Fibroblast of the conjunctiva (primary cell): ENCODE measurements around the gene WRAP73.
"Not testable (repeated sequence)": the region's sequence is repeated elsewhere in the genome, so short reads cannot be mapped to it uniquely, and the experiment has no call there.

Experiments used
- DNase-seq: peaks from one replicate; pipeline ENCODE4 v3.0.0-alpha.2; 2010; ENCODE audit warnings: low read depth

WRAP73 gene

GRCh38 chr1:3597599-3597964, 52.3 kb downstream of the WRAP73 start:
- DNase-seq, result no peak

DNA sequence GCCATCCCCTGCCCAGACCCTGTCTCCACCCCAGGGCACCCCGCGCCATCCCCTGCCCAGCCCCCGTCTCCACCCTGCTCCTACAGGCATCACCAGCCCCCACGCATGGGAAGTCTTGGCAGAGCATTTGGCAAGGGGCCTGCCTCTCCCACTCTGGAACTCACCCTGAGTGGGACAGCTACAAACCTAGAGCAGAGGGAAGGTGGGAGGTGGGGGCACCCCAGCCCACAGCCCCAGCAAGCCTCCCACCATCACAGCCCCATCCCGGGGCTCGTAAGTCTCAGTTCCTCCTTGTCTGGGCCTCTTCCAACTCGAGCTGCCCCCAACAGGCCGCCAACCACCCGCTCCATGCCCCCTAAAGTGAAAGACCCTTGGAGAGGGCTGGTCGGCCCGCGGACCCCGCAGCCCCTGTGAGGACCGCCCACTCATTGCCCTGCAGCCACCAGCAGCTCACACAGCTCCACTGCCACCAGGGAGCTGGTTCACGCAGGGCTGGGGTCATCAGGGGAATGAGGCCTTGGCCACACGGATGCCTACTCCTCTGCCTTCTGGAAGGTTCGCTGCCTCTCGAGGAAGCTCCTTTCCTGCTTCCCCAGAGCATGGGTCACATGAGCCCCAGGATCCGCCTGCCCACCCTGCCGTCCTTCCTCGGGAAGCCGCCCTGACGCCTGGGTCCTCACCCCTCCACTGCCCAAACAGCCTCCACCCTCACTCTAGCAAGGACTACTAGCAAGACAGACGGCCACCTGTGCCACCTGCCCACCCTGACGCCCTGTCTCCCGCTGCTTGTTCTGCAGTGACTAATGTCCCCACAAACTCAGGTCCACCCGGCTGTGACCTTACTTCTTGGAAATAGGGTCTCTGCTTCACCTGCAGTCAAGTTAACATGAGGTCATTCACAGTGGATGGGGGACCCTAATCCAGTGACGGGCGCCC, 53.0 kb downstream of the WRAP73 start:
- DNase-seq, result no peak

- no peak for DNase-seq
Measured at GRCh38 chr1:3595949-3596348, 54.0 kb downstream of the WRAP73 start.

GRCh38 chr1:3594706-3595377, 55.1 kb downstream of the WRAP73 start:
- no peak for DNase-seq

DNA sequence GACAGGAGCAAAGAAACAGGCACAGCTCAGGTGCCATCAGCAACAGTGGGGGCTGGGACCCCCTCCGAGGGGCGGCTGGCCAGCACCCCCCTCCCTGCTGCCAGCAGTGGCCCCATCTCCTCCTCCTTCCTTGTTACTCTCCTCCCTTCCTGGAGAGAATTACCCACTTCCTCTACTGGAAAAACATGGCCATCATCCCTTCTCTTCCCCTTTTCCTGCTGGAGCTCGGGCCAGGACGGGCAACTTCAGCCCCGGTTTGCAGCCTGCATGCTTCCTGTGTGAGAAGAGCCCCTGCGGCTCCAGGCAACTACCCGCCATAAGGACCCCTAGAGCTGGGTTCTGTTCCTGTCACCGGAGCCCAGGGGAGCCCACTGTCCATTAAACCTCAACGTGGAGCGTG, 56.2 kb downstream of the WRAP73 start:
- no peak for DNase-seq

GRCh38 chr1:3593334-3593733, 56.6 kb downstream of the WRAP73 start:
- DNase-seq, result no peak

GRCh38 chr1:3590951-3591865, 58.7 kb downstream of the WRAP73 start:
- no peak for DNase-seq

DNA sequence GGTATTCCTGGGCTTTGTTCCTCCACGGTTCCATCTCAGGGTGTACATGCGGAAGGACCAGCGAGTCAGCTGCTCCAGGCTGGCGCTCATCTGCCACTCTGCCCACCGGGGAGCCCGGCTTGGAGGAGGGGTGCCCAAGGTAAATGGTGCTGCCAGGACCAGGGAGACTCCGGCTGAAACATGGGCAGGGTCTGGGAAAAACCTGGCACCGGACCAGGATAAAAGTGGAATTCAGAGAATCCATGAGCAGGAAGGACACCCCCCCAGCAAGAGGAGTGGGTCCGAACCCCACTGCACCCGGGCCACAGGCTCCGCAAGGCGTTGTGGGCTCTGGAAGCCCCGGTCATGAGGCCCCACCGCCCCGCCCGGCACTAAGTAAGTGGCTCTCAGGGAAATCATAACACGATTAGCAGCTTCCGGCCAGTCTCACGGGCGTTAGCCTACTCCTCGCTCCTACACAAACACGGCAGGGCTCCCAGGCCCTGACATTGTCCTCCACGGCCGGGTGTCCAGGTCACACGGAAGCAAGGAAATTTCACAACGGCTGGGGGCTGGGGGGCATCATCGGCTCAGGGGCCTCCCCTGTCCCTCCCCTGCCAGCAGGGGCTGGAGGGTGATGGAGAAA, 59.7 kb downstream of the WRAP73 start:
- no peak for DNase-seq

GRCh38 chr1:3588395-3588794, 61.5 kb downstream of the WRAP73 start:
- no peak for DNase-seq

DNA sequence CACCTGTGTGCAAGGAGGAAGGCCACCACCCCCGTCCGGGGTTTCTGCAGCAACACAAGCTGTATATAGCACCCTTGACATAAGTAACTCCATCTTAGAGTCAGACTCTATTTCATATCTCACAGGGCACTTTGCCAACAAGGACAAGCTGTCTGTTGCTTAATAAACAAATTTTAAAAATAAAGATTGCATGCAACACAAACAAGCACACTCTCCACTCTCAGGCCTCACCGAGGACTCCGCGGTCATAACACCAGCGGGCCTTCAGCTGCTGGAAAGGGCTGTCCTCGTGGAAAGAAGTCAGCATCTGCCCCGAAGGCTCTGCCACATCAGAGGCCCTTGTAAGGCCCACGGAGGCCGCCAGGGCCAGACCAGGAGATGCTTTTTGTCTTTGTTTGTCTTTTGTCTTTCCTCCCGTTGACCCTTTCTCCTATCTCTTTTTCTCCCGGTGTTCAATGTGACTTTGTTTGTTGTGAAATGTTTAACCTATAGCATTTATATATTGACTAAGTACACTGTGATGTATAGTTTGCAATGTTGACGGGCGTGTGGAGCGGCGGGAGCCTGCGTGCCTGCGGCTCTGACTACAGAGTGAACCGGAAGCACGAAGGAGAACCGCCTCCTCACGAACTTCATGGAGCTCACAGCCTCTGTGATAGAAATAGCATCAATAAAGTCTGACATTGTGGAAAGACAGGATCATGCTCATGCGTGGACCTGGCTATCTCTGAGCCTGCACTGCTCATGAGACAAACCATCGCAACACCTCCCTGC, 62.7 kb downstream of the WRAP73 start:
- no peak for DNase-seq

- no peak for DNase-seq
Measured at GRCh38 chr1:3585940-3586568, 63.8 kb downstream of the WRAP73 start.

DNA sequence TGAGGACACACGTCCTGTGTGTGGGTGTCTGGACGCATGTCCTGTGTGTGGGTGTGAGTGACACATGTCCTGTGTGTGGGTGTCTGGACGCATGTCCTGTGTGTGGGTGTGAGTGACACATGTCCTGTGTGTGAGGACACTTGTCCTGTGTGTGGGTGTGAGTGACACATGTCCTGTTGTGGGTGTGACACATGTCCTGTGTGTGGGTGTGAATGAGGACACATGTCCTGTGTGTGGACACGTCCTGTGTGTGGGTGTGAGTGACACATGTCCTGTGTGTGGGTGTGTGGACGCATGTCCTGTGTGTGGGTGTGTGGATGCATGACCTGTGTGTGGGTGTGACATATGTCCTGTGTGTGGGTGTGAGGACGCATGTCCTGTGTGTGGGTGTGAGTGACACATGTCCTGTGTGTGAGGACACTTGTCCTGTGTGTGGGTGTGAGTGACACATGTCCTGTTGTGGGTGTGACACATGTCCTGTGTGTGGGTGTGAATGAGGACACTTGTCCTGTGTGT, 64.5 kb downstream of the WRAP73 start:
- not testable (repeated sequence) for DNase-seq

DNA sequence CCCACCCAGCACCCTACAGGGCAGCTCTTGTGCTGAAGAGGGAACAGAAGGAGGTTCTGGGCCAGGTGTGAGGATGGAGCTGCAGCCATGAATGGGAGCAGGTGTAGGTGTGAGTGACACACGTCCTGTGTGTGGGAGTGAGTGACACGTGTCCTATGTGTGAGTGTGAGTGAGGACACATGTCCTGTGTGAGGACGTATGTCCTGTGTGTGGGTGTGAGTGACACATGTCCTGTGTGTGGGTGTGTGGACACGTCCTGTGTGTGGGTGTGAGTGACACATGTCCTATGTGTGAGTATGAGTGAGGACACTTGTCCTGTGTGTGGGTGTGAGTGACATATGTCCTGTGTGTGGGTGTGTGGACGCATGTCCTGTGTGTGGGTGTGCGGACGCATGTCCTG, 65.0 kb downstream of the WRAP73 start:
- DNase-seq, result no peak

DNA sequence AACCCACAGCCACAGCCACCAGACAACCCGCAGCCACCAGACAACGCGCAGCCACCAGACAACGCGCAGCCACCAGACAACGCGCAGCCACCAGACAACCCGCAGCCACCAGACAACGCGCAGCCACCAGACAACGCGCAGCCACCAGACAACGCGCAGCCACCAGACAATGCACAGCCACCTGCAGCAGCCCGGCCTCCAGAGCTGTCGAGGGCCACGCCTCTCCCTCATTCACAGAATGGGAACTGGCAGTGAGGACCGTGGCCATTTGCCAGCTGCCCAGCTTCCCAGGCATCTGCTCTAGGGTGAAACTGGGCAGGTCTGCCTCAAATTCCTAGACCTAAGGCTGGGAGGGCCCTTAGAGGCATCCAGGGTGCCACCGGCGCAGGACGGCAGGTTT, 66.2 kb downstream of the WRAP73 start:
- DNase-seq, result not testable (repeated sequence)

DNA sequence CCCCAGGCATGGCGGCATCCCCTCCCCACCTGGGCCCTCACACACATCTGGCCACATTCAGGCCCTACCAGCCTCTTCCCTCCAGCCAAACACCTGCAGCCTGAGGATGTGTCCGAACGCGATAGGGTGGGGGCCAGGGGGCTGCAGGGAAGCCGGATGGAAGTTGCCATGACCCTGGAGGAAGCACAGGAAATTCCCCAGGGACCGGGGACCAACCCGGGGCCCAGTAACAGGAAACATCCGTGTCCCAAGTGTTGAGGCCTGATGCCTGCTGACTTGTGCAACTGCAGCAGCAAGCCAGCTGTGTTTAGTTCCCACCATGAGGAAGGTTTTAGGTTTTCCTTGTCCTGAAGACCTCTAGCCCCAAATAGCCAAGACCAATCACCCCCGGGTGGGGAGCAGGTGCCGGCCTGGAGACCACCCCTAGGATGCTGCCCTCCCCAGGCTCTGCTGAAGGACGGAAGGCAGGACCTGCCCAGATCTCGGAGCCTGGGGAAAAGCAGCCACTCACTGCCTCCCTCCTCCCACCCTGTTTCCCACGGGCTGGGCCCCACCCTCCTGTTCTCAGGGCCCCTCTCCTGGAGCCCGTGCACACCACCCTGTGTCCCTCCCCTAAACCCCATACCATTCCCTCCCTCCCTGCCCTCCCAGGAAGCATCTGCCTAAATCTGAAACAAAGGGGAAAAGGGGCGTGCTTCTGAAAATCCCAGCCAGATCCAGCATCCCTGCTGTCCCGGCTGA, 68.4 kb downstream of the WRAP73 start:
- no peak for DNase-seq
